Neuronal stem cell (in vitro differentiated cells): ENCODE results near the gene PSD4.

ENCODE experiments used
- DNase-seq: peaks from one replicate; pipeline ENCODE4 v3.0.0-alpha.2; 2013; ENCODE audit warnings: low spot score
- H2AFZ ChIP-seq: one replicate; pipeline ENCODE4 v1.6.1; 2013; ENCODE audit warnings: mild to moderate bottlenecking, low read length, inconsistent platforms
- H2AK5ac ChIP-seq: 2 replicates; pipeline ENCODE4 v1.6.1; 2013; ENCODE audit warnings: low read depth, mild to moderate bottlenecking, inconsistent platforms, low read length, moderate library complexity, mixed read lengths
- H2BK120ac ChIP-seq: 2 replicates; pipeline ENCODE4 v1.6.1; 2013; ENCODE audit warnings: low read depth, mild to moderate bottlenecking, inconsistent platforms, low read length, moderate library complexity, mixed read lengths
- H2BK12ac ChIP-seq: one replicate; pipeline ENCODE4 v1.6.1; 2013; ENCODE audit warnings: low read length, inconsistent platforms
- H2BK15ac ChIP-seq: 2 replicates; pipeline ENCODE4 v1.6.1; 2013; ENCODE audit warnings: mild to moderate bottlenecking, low read length, inconsistent platforms, mixed read lengths
- H2BK5ac ChIP-seq: one replicate; pipeline ENCODE4 v1.6.1; 2013; ENCODE audit warnings: inconsistent platforms, mild to moderate bottlenecking, low read length, moderate library complexity
- H3K14ac ChIP-seq: one replicate; pipeline ENCODE4 v1.6.1; 2013; ENCODE audit warnings: low read length, inconsistent platforms
- H3K18ac ChIP-seq: 2 replicates; pipeline ENCODE4 v1.6.1; 2013; ENCODE audit warnings: low read length, inconsistent platforms
- H3K23ac ChIP-seq: 2 replicates; pipeline ENCODE4 v1.6.1; 2013; ENCODE audit warnings: low read depth, mild to moderate bottlenecking, mixed read lengths, low read length, inconsistent platforms; ENCODE audit not compliant: poor library complexity
- H3K27ac ChIP-seq: replicated peaks from 3 replicates; pipeline ENCODE4 v1.5.1; 2013; ENCODE audit warnings: low read length, inconsistent platforms
- H3K27me3 ChIP-seq, 3 experiments: 2 replicates each; pipeline ENCODE4 v1.6.1; 2013; ENCODE audit warnings: low read length in 3 of 3, mild to moderate bottlenecking in 2 of 3, inconsistent platforms in 1 of 3, low read depth in 1 of 3, mixed read lengths in 1 of 3, moderate library complexity in 1 of 3; ENCODE audit not compliant: control insufficient read depth in 3 of 3, insufficient read depth in 3 of 3
- H3K36me3 ChIP-seq, 2 donors: replicated peaks in 1 of 2; 2 replicates each; pipeline ENCODE4 v1.6.1; 2013; ENCODE audit warnings: low read length in 2 of 2; ENCODE audit not compliant: control insufficient read depth in 2 of 2, insufficient read depth in 2 of 2
- H3K4ac ChIP-seq: 2 replicates; pipeline ENCODE4 v1.6.1; 2013; ENCODE audit warnings: inconsistent platforms, mild to moderate bottlenecking, low read length, moderate library complexity
- H3K4me1 ChIP-seq, 2 donors: 1 replicate in 1 of 2; 2 replicates in 1 of 2; pipeline ENCODE4 v1.6.1; 2013; ENCODE audit warnings: low read length in 2 of 2, low read depth in 1 of 2; ENCODE audit not compliant: control insufficient read depth in 2 of 2, insufficient read depth in 1 of 2
- H3K4me2 ChIP-seq: one replicate; pipeline ENCODE4 v1.6.1; 2013; ENCODE audit warnings: mild to moderate bottlenecking, low read length, inconsistent platforms; ENCODE audit not compliant: insufficient read depth, poor library complexity, severe bottlenecking
- H3K4me3 ChIP-seq, 2 donors: 2 replicates each; pipeline ENCODE4 v1.5.1; 2013; ENCODE audit warnings: low read length in 2 of 2, mild to moderate bottlenecking in 2 of 2, inconsistent platforms in 1 of 2, moderate library complexity in 1 of 2
- H3K79me1 ChIP-seq: one replicate; pipeline ENCODE4 v1.6.1; 2013; ENCODE audit warnings: low read depth, mild to moderate bottlenecking, inconsistent platforms, low read length, moderate library complexity
- H3K9ac ChIP-seq: one replicate; pipeline ENCODE4 v1.6.1; 2013; ENCODE audit warnings: mild to moderate bottlenecking, low read depth, low read length, inconsistent platforms; ENCODE audit not compliant: poor library complexity
- H3K9me3 ChIP-seq, 2 donors: replicated peaks in 1 of 2; 2 replicates each; pipeline versions ENCODE3 to v1.6.1; 2013; ENCODE audit warnings: low read length in 2 of 2, mild to moderate bottlenecking in 2 of 2, inconsistent platforms in 1 of 2, low read depth in 1 of 2, mixed read lengths in 1 of 2, moderate library complexity in 1 of 2; ENCODE audit not compliant: control insufficient read depth in 2 of 2, insufficient read depth in 1 of 2
- H4K8ac ChIP-seq: one replicate; pipeline ENCODE4 v1.6.1; 2013; ENCODE audit warnings: low read depth, mild to moderate bottlenecking, inconsistent platforms, low read length, moderate library complexity
- H4K91ac ChIP-seq: one replicate; pipeline ENCODE4 v1.6.1; 2013; ENCODE audit warnings: low read length, low read depth, mild to moderate bottlenecking, inconsistent platforms; ENCODE audit not compliant: poor library complexity
- WGBS, 2 donors: extraction: QIAGEN DNeasy Blood & Tissue Kit; methylation state at CpG; one replicate each; pipeline ENCODE4 v1.1.7; 2013; ENCODE audit warnings: missing lambda C conversion rate in 2 of 2, mixed read lengths in 1 of 2; ENCODE audit not compliant: insufficient read length in 2 of 2, insufficient replicate concordance in 1 of 2; ENCODE audit errors: extremely low coverage in 2 of 2; 5-methylcytosine and 5-hydroxymethylcytosine counted together

PSD4 gene

GRCh38 chr2:113246606-113247005, 72.8 kb downstream of the PSD4 start:
- H4K8ac ChIP-seq: no peak overlapping the region
- H3K9ac ChIP-seq: no peak overlapping the region
- no peak overlapping the region for H3K4me3 ChIP-seq
- H3K14ac ChIP-seq: peak overlapping the region; percentile 47
- H2BK12ac ChIP-seq: no peak overlapping the region
- no peak overlapping the region for H3K27ac ChIP-seq
- H2BK5ac ChIP-seq: no peak overlapping the region
- H3K27me3 ChIP-seq: no peaks in the 10 kb centered on the region
- H2AK5ac ChIP-seq: peak overlapping the region; percentile 42
- peak overlapping the region; percentile 30 for H3K18ac ChIP-seq
- peaks cover 4% of the 10 kb centered on the region for H3K79me1 ChIP-seq
- H4K91ac ChIP-seq: no peak overlapping the region
- H3K9me3 ChIP-seq: no peaks in the 10 kb centered on the region
- H2AFZ ChIP-seq: no peak overlapping the region
- no peak overlapping the region for H3K4ac ChIP-seq
- no peaks in the 10 kb centered on the region for H3K36me3 ChIP-seq
- no peak overlapping the region for H3K23ac ChIP-seq
- WGBS, 2 donors: no CpG with 5 or more reads among the region's 14 CpGs
- peak overlapping the region; percentile 9 for H2BK120ac ChIP-seq
- no peak overlapping the region for H3K4me2 ChIP-seq
- H2BK15ac ChIP-seq: peak overlapping the region; percentile 34
- H3K4me1 ChIP-seq: peaks cover 12 to 19% of the 10 kb centered on the region in 2 donors
- DNase-seq: no peak

GRCh38 chr2:113248997-113249770, 75.4 kb downstream of the PSD4 start:
- WGBS, 2 donors: no CpG with 5 or more reads among the region's 10 CpGs
- H3K27ac ChIP-seq: no peak overlapping the region

GRCh38 chr2:113251118-113251517, 77.3 kb downstream of the PSD4 start:
- peaks cover 4% of the 10 kb centered on the region for H3K79me1 ChIP-seq
- no peak overlapping the region for H3K4me2 ChIP-seq
- no peak overlapping the region for H3K27ac ChIP-seq
- no peak overlapping the region for H3K23ac ChIP-seq
- no peak overlapping the region for H2BK5ac ChIP-seq
- no peak overlapping the region for H2AK5ac ChIP-seq
- no peak overlapping the region for H2BK15ac ChIP-seq
- H3K18ac ChIP-seq: no peak overlapping the region
- H4K91ac ChIP-seq: no peak overlapping the region
- H2BK120ac ChIP-seq: no peak overlapping the region
- H2BK12ac ChIP-seq: peak overlapping the region; percentile 42
- H3K4ac ChIP-seq: no peak overlapping the region
- no peak overlapping the region for H3K9ac ChIP-seq
- no peak overlapping the region for H3K14ac ChIP-seq
- H3K4me1 ChIP-seq: no peaks in the 10 kb centered on the region
- peaks cover 0 to 2% (median 0%) of the 10 kb centered on the region in 3 experiments for H3K27me3 ChIP-seq
- WGBS, 2 donors: no CpG with 5 or more reads among the region's 7 CpGs
- no peaks in the 10 kb centered on the region for H3K36me3 ChIP-seq
- H2AFZ ChIP-seq: no peak overlapping the region
- peaks cover 0 to 6% of the 10 kb centered on the region in 2 donors for H3K9me3 ChIP-seq
- no peak overlapping the region for H3K4me3 ChIP-seq
- H4K8ac ChIP-seq: no peak overlapping the region
- DNase-seq: no peak

More at GRCh38 chr2:113248997-113249770, 75.4 kb downstream of the PSD4 start:
- Histone ChIP-seq H3K27me3 (no peaks in the 10 kb centered on the region), H3K4me1 (peaks cover 10 to 18% of the 10 kb centered on the region in 2 donors), H2AK5ac (no peak overlapping the region), H3K14ac (no peak overlapping the region), H2BK5ac (no peak overlapping the region), H3K4me3 (no peak overlapping the region), H2AFZ (peak overlapping the region; percentile 81), H4K91ac (no peak overlapping the region), H3K36me3 (no peaks in the 10 kb centered on the region), H4K8ac (no peak overlapping the region), H3K4me2 (no peak overlapping the region), H3K79me1 (peaks cover 4% of the 10 kb centered on the region), H3K9ac (no peak overlapping the region), H3K23ac (no peak overlapping the region), H3K4ac (no peak overlapping the region), H2BK15ac (no peak overlapping the region), H2BK120ac (no peak overlapping the region), H3K18ac (peak overlapping the region; percentile 39), H2BK12ac (no peak overlapping the region), H3K9me3 (no peaks in the 10 kb centered on the region)
- peak; percentile 70 for DNase-seq

- no peak overlapping the region for H2BK15ac ChIP-seq
- peak overlapping the region; percentile 9 for H3K18ac ChIP-seq
- no peak overlapping the region for H2AFZ ChIP-seq
- no peak overlapping the region for H3K14ac ChIP-seq
- no peak for DNase-seq
- H3K27me3 ChIP-seq: peaks cover 0 to 2% (median 0%) of the 10 kb centered on the region in 3 experiments
- no CpG with 5 or more reads among the region's 3 CpGs for WGBS, 2 donors
- no peak overlapping the region for H3K27ac ChIP-seq
- no peak overlapping the region for H4K91ac ChIP-seq
- no peak overlapping the region for H2BK12ac ChIP-seq
- H3K23ac ChIP-seq: no peak overlapping the region
- H3K9me3 ChIP-seq: peaks cover 0 to 6% of the 10 kb centered on the region in 2 donors
- no peak overlapping the region for H2BK5ac ChIP-seq
- no peak overlapping the region for H4K8ac ChIP-seq
- H3K4me3 ChIP-seq: no peak overlapping the region
- no peak overlapping the region for H3K4ac ChIP-seq
- no peaks in the 10 kb centered on the region for H3K36me3 ChIP-seq
- no peak overlapping the region for H2BK120ac ChIP-seq
- no peaks in the 10 kb centered on the region for H3K4me1 ChIP-seq
- no peak overlapping the region for H2AK5ac ChIP-seq
- H3K79me1 ChIP-seq: no peaks in the 10 kb centered on the region
- H3K9ac ChIP-seq: no peak overlapping the region
- no peak overlapping the region for H3K4me2 ChIP-seq
These were observed 78.3 kb downstream of the PSD4 start for GRCh38 chr2:113252047-113252590.
